AG04450 (cell line): ENCODE measurements around the gene GRM8. TPM values are rescaled to one million over a fixed set of nuclear protein-coding genes. Genes with fewer than 3 reads are reported as not detected.

Experiments used
- CTCF ChIA-PET: fragments of 300-600, 350-600 bp; formaldehyde crosslinking; extraction: SDS; loops from one replicate; lab custom pipeline; 2022; ENCODE audit warnings: antibody characterized with exemption, inconsistent platforms; lab: Charles Lee
- POLR2A ChIA-PET: fragments of 350-600 bp; formaldehyde crosslinking; extraction: SDS; loops from one replicate; lab custom pipeline; 2021; ENCODE audit warnings: antibody characterized with exemption, inconsistent platforms; lab: Yijun Ruan, JAX
- DNase-seq: peaks from one replicate; pipeline ENCODE4 v3.0.0-alpha.2; 2011; ENCODE audit warnings: low read depth, low spot score
- H3K27ac ChIP-seq: one replicate; pipeline ENCODE4 v1.5.1; 2012; ENCODE audit warnings: low read depth, low read length, control low read depth
- H3K27me3 ChIP-seq: one replicate; pipeline ENCODE4 v1.6.0; 2012; ENCODE audit warnings: low read length; ENCODE audit not compliant: control insufficient read depth, insufficient read depth
- H3K4me3 ChIP-seq: 2 replicates; pipeline ENCODE4 v1.5.1; 2011; ENCODE audit warnings: mild to moderate bottlenecking, low read depth, low read length, control low read depth
- H3K9me3 ChIP-seq: 2 replicates; pipeline ENCODE4 v1.5.1; 2012; ENCODE audit warnings: low read length; ENCODE audit not compliant: control insufficient read depth, insufficient read depth
- CTCF ChIP-seq: IDR thresholded peaks from 2 replicates; pipeline ENCODE4 v1.5.1; 2011; ENCODE audit warnings: low read depth, low read length, control low read depth, inconsistent platforms
- polyA plus RNA-seq: library from polyadenylated mRNA; depleted of rRNA; stranded (reverse); fragments of >200 nt; gene quantifications from 2 replicates; pipeline ENCODE4 v1.2.3, GENCODE V29; 2011

Gene GRM8
- polyA plus RNA-seq, 1 experiment: not detected

DNA sequence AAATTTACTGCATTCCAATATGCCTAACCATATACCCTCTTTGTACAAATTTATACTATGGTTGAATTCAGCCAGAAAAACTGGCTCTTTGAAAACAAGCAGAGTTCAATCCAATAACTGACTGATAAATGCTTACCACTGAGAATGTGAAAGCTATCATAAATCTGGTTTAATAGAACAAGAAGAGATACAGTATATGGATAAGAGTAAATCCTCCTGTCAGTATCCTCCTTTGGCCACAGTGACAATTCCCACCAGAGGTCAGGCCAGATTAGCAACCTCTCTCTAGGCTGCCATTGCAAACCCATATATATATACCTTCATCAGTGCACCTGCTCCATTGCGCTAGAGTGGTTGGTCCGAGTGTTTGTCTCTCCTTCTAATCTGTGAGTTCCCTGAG is 647.2 kb downstream of the GRM8 start:
- ChIA-PET POLR2A (no interaction called here), CTCF (no interaction called here)
- Histone ChIP-seq H3K4me3 (no peak overlapping the region), H3K9me3 (peaks cover 13% of the 10 kb centered on the region), H3K27ac (no peak overlapping the region), H3K27me3 (no peaks in the 10 kb centered on the region)
- no peak for DNase-seq
- TF ChIP-seq CTCF: no peak

GRCh38 chr7:126605056-126605455 is 647.7 kb downstream of the GRM8 start:
- Histone ChIP-seq H3K4me3 (no peak overlapping the region), H3K27me3 (no peaks in the 10 kb centered on the region), H3K9me3 (peaks cover 13% of the 10 kb centered on the region), H3K27ac (no peak overlapping the region)
- POLR2A ChIA-PET: no interaction called here
- CTCF ChIA-PET: no interaction called here
- no peak for DNase-seq
- TF ChIP-seq CTCF: no peak

DNA sequence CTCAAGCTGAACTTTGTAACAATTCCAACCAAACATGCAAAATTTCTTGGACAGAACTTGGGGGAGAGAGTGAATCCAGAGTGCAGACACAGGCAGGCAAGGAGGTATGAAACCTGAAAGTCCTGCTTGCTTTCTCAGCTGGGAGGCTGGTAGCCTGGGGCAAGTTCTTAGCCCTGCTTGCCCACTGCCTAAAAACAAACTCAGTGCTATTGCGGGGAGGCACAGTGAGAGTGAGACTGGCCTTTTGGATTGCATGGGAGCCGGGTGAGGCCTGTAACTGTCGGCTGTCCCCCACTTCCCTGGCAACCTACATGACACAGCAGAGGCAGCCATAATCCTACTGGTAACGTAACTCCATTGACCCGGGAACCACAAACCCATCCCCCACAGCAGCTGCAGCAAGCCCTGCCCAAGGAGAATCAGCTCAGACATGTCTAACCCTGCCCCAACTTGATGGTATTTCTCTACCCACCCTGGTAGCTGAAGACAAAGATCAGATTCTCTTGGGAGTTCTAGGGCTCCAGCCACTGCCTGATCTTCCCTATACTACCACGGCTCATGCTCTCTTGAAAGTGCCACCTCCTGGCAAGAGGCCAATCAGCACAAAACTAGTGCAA is 663.6 kb downstream of the GRM8 start:
- ChIA-PET CTCF (no interaction called here), POLR2A (no interaction called here)

DNA sequence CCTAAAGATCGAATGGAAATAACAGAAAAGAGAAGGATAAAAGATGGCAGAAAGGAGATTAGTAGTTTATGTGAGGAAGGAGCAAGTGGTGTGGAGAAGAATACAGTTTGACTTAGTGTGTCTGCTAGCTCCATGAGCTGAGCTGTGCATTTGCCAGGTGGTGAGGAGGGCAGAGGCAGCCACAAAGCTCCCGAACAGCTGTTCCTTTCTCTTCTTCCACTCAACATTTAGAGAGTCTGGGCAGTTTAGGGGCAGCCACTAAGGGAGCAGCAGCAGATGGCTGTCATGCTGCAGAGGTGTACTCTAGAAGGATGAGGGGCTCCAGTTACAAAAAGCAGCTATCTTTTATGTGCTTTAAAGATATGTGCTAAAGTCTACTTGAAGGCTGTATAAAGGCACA is 674.4 kb downstream of the GRM8 start:
- TF ChIP-seq CTCF: no peak
- Histone ChIP-seq H3K27ac (no peak overlapping the region), H3K9me3 (peaks cover 6% of the 10 kb centered on the region), H3K27me3 (no peaks in the 10 kb centered on the region), H3K4me3 (no peak overlapping the region)
- CTCF ChIA-PET: no interaction called here
- no peak for DNase-seq
- POLR2A ChIA-PET: no interaction called here

More for the DNA sequence above, 663.6 kb downstream of the GRM8 start:
- no peak for DNase-seq
- TF ChIP-seq CTCF: no peak
- H3K9me3 ChIP-seq: peaks cover 11% of the 10 kb centered on the region; the same call in 1 of the 2 replicates
- no peak overlapping the region for H3K4me3 ChIP-seq
- no peaks in the 10 kb centered on the region for H3K27me3 ChIP-seq
- H3K27ac ChIP-seq: no peak overlapping the region

DNA sequence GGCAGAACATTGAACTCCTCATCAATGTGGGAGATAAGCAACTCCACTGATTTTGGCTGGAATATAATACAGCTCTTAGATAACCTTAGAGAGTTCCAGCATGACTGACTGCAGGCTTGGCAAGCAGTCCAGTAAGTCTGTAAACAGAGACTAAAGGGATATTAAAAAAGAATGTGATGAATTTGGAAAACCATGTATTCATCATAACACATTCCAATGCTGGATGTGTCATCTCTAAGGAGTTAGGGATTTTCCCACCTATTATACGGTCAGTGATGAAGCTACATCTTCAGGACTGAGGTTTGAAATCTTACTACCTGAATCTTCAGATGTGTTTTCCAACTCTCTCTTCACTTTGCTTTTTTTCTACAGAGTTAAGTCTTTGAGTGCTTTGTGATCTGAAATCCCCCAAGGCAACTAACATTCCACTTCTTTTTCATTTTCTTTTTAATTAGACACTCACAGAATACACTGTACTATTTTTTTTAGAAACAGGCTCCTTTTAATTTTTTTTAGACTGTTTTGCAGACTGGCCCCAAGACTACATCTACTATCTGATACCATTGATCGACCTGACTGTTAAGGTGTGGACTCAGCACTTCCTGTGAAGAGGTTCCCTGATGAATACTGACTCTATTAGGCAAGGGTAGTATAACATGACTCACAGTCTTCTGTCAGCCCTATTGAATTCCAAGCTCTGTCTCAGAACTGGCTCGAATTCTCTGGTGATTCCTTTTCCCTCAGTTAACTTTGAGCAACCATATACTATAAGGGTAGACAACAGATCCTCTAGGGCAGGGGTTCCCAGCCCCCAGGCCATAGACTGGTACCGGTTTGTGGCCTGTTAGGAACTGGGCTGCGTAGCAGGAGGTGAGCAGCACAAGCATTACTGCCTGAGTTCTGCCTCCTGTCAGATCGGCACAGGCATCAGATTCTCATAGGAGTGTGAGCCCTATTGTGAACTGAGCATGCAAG is 678.2 kb downstream of the GRM8 start:
- Histone ChIP-seq H3K9me3 (peaks cover 11% of the 10 kb centered on the region), H3K4me3 (no peak overlapping the region), H3K27ac (no peak overlapping the region), H3K27me3 (no peaks in the 10 kb centered on the region)
- POLR2A ChIA-PET: no interaction called here
- CTCF ChIA-PET: no interaction called here
- DNase-seq: no peak
- no peak for TF ChIP-seq CTCF
